Subcutaneous adipose tissue (tissue), 4 donors: ENCODE data around the gene SERPINA1. TPM values are rescaled to one million over a fixed set of nuclear protein-coding genes. Genes with fewer than 3 reads are reported as not detected.

Experiments used
- CTCF ChIP-seq: fragments of 450-650 bp; IDR thresholded peaks from one replicate; pipeline ENCODE4 v1.5.1; 2016; ENCODE audit warnings: low read depth, mild to moderate bottlenecking, control low read depth, antibody characterized with exemption, moderate library complexity
- total RNA-seq, 4 donors: library from RNA; depleted of rRNA; stranded (reverse); fragments of >200 nt; gene quantifications; one replicate each; pipeline ENCODE4 v1.1.0, GENCODE V29; 2016

Gene SERPINA1
- total RNA-seq, 4 donors from 2014 or later = 2.1 to 10.4 (median 3.7) TPM

- no peak for TF ChIP-seq CTCF
Measured at GRCh38 chr14:94412671-94413638, 24.6 kb upstream of the SERPINA1 start.

DNA sequence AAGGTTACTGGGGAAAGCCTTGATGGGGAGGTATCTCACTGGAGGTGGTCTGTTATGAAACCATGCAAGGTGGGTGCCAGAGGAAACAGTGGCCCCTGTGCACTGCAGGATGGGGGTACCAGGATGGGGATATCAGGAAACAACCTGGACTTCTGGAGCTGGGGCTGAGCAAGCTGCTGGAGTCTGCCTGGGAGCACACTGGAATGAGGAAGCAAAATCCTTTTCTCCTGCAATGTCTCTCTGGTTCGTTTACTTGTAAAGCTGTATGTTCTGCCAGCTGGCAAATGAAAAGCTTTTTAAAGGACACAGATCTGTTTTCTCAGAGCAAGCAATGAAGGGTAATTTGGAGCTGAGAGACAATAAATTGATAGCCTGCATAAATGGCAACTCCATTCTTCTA is 23.2 kb upstream of the SERPINA1 start:
- TF ChIP-seq CTCF = no peak

DNA sequence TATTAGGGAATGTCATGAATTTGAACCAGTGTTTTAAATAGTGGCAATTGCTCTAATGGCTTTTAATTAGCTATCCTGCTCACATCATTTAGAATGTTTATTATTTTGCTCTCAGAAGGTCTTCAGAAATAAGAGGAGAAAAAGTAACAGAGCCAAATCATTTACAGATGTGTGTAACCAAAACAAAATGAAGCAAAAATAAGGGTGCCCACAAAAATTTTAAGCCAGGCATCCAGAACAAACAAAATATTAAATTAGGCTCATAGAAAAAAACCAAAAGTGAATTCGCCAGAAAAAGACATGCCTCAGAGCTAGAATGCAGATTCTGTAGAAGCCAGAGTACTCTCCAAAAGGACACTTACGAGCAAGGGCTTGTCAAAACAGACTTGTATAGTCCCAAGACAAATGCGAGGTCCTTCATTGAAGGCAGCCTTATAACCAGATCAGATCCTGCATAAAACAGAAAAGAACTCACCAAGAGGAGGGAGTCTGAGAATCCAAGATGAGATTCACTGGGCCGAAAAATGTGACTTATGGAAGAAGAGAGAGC is 20.2 kb upstream of the SERPINA1 start:
- TF ChIP-seq CTCF = no peak

DNA sequence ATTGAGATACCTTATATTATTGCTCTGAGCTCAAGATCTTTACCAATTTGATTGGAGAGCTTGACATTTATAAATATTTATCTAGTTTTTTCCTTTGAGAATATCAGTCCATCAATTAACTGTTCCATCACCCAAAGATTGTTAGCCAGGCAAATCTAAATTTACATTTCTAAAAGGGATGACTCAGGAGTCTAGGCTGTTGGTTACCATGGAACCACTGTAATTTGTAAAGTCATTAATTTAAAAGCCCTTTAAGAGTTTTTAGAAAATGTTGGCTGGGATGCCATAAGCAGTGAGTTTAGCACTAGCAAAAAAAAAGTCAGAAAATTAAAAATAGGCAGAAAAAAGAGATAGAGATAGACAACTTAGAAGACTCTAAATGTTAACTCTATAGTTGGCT is 19.5 kb upstream of the SERPINA1 start:
- no peak for TF ChIP-seq CTCF

GRCh38 chr14:94406910-94407309 is 18.5 kb upstream of the SERPINA1 start:
- TF ChIP-seq CTCF = no peak

DNA sequence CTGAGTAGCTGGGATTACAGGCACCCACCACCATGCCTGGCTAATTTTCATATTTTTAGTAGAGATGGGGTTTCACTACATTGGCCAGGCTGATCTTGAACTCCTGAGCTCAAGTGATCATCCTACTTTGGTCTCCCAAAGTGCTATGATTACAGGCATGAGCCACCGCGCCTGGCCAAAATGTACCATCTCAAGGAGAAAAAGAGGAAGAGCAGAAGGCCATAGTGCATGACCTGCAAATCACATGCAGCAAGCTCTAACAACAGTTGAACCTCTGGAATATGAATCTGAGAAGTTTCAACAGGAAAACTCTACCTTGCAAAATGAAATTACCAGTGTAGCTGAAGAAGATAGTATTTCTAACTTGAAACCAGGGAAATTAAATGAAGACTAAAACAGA is 17.1 kb upstream of the SERPINA1 start:
- TF ChIP-seq CTCF = no peak

- TF ChIP-seq CTCF = no peak
Measured at GRCh38 chr14:94404561-94404960, 16.2 kb upstream of the SERPINA1 start.
